Activated T-cell treated with anti-CD3 and anti-CD28 coated beads, Interleukin-2, amount 50 U/mL, for 24 hours (primary cell): ENCODE data around the gene NUP62.
A peak's percentile ranks its signal among the peaks of the same experiment; 100 is the strongest.

Experiments
- DNase-seq: peaks from one replicate; pipeline ENCODE4 v3.0.0-alpha.2; 2020
- H3K27ac Mint-ChIP-seq: 2 replicates; pipeline ENCODE4 v1.8.0; 2020; ENCODE audit warnings: mild to moderate bottlenecking, mixed read lengths
- H3K27me3 Mint-ChIP-seq: 2 replicates; pipeline ENCODE4 v1.8.0; 2020; ENCODE audit warnings: mixed read lengths
- H3K36me3 Mint-ChIP-seq: 2 replicates; pipeline ENCODE4 v1.8.0; 2020; ENCODE audit warnings: low read depth, mixed read lengths
- H3K4me1 Mint-ChIP-seq: 2 replicates; pipeline ENCODE4 v1.8.0; 2020; ENCODE audit warnings: low read depth, mixed read lengths
- H3K4me3 Mint-ChIP-seq: 2 replicates; pipeline ENCODE4 v1.8.0; 2020; ENCODE audit warnings: mild to moderate bottlenecking, moderate library complexity, mixed read lengths
- H3K9me3 Mint-ChIP-seq: 2 replicates; pipeline ENCODE4 v1.8.0; 2020; ENCODE audit warnings: mixed read lengths

NUP62 gene

DNA sequence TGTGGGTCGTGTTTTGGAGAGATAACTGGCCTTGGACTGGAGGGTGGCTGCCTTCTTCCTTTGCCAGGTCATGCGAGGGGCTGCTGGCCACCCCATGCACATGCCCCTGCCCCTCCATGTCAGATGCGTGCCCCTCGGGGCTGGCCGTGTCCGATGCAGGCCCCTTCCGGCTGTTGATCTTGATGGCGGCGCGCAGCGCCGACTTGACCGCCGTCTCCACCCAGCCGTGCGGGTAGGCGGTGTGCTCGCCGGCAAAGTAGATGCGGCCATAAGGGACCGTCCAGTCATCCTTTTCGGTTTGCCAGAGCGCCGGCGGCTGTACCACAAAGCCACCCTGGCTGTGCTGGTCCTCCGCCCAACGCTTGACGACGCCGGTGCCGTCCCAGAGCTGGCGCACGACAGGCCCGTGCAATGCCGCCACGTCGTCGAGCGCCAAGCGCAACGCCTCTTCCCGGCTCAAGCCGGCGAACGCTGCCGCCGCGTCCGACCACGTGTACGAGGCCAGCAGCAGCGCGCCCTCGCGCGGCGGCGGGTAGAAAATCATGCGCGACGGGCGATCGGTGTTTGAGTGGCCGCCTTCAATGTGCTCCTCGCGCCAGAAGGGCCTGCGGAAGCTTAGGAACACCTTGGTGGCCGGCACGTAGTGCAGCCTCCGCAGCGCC lies 39.5 kb downstream of the NUP62 start:
- DNase-seq, result peak; percentile 82
- H3K4me1 Mint-ChIP-seq, result peaks cover 34% of the 10 kb centered on the region
- H3K27me3 Mint-ChIP-seq, result no peaks in the 10 kb centered on the region
- peak overlapping the region; percentile 63 for H3K4me3 Mint-ChIP-seq
- H3K36me3 Mint-ChIP-seq, result peaks cover 52% of the 10 kb centered on the region
- H3K27ac Mint-ChIP-seq, result peak overlapping the region; percentile 73
- no peaks in the 10 kb centered on the region for H3K9me3 Mint-ChIP-seq

DNA sequence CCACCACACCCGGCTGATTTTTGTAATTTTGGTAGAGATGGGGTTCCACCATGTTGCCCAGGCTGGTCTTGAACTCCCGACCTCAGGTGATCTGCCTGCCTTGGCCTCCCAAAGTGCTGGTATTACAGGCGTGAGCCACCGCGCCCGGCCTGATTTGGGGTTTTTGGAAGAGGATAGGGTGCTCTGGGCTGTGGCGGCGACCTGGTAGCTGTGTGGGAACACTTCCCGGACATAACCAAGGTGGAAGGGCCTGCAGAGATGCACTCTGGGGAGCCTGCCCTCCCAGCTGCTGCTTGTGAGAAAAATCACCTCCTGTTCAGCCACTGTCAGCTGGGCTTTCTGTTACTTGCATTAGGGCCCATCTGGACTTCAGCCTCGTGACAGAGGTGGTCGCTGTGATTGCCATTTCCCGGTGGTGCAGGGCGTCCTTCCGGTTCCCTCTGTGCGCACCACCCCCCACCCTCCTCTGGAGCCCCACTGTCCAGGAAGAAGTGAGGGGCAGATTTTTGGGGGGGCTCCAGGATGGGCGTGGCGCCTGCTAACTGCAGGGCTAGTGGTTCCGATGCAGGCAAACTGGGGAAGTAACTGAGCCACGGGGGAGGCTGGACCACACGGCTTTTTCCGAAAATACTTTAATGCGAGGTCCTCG lies 40.1 kb downstream of the NUP62 start:
- no peak for DNase-seq
- Mint-ChIP-seq H3K9me3 (no peaks in the 10 kb centered on the region), H3K4me1 (peaks cover 29% of the 10 kb centered on the region), H3K4me3 (no peak overlapping the region), H3K27me3 (no peaks in the 10 kb centered on the region), H3K27ac (peak overlapping the region; percentile 22), H3K36me3 (peaks cover 58% of the 10 kb centered on the region)

DNA sequence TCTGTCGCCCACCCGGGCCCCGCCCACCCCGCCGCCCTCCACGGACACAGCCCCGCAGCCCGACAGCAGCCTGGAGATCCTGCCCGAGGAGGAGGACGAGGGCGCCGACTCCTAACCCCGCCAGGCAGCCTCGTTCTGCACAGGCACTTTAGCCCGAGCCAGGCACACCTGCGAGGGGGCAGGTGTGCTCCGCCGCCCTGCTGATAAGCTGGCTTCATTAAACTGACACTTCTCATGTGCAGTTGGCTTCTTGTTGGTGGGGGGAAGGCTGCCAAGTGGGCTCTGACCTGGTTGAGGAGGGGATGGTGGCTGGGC lies 40.8 kb downstream of the NUP62 start:
- H3K4me3 Mint-ChIP-seq, result no peak overlapping the region
- no peak for DNase-seq

DNA sequence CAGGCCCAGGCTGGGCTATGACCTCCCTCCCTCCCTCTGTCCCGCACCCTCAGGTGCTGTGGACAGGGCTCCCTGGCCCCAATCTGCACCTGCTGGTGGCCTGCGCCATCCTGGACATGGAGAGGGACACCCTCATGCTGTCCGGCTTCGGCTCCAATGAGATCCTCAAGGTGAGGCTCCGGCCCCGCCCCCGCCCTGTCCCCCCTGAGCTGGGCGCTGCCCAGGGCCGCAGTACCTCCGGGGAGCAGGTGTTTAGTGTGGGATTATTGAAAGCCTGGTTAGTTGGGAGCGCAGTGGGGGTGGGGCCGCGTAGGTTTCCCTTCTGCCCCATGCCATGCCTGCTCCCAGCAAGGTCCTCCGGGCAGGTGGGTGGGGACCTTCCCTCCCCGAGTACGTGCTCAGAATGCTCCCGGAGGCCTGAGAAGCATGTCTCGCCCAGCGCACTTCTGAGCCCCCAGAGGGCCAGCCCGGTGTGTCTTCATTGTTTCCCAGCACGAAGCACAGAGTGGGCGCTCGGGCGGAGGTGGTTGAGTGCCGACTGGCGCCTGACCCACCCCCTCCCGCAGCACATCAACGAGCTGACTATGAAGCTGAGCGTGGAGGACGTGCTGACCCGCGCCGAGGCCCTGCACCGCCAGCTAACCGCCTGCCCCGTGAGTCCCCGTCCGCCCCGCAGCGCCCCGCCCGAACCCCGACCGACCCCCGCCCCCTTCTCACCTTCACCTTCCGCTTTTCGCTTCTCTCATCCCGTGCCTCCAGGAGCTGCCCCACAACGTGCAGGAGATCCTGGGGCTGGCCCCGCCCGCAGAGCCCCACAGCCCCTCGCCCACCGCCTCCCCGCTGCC lies 41.4 kb downstream of the NUP62 start:
- Mint-ChIP-seq H3K4me3 (no peak overlapping the region), H3K36me3 (peaks cover 62% of the 10 kb centered on the region), H3K9me3 (no peaks in the 10 kb centered on the region), H3K4me1 (peaks cover 20% of the 10 kb centered on the region), H3K27me3 (no peaks in the 10 kb centered on the region), H3K27ac (no peak overlapping the region)
- DNase-seq, result no peak

More for the DNA sequence above, 40.8 kb downstream of the NUP62 start:
- Mint-ChIP-seq H3K9me3 (no peaks in the 10 kb centered on the region), H3K36me3 (peaks cover 61% of the 10 kb centered on the region), H3K4me1 (peaks cover 26% of the 10 kb centered on the region), H3K27me3 (no peaks in the 10 kb centered on the region), H3K27ac (no peak overlapping the region)

DNA sequence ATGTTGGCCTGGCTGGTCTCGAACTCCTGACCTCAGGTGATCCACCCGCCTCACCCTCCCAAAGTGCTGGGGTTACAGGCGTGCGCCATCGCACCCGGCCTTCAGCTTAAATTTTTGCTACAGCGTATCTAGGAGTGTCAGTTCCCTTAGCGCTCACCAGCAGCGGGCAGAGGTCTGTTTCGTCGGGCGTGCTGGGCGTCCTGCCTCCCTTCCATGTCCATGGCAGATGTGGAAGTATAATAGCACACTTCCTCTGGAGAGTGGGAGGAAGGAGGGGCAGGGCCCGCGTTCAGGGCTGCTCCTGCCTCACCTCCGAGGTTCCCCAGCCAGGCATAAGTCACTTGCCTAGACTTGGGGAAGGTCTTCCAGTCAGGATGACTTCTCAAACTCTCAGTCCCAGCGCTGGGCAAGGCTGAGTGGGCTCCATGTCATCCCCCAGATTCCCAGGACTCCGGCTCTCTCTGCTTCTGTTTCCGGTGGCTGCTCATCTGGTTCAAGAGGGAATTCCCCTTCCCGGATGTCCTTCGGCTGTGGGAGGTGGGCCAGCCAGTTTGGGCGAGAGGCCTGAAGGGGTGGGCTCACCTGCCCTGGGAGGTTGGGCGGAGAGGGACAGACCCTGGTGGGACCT lies 42.2 kb downstream of the NUP62 start:
- Mint-ChIP-seq H3K4me3 (no peak overlapping the region), H3K4me1 (peaks cover 14% of the 10 kb centered on the region), H3K27me3 (no peaks in the 10 kb centered on the region), H3K9me3 (no peaks in the 10 kb centered on the region), H3K36me3 (peaks cover 62% of the 10 kb centered on the region), H3K27ac (no peak overlapping the region)
- DNase-seq, result no peak

DNA sequence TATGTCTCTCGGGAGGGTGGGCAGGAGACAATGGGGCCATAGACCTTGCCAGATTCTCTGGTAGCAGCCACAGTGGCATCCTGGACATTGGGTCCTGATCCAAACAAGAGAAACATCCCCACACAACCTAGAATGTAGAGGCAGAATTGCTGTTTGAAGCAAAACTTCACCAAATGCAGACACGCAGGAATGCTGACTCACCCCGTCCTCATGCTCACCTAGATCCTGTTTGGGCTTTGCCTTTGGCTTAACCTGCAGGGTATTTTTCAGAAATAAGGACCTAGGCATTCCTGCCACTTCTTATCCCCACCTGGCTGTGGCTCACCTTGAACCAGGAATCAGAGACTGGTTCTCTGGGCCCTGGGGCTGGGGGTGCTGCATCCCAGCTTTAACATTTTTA lies 44.5 kb downstream of the NUP62 start:
- H3K27me3 Mint-ChIP-seq, result no peaks in the 10 kb centered on the region
- DNase-seq, result no peak
- peak overlapping the region; percentile 57 for H3K27ac Mint-ChIP-seq
- H3K4me1 Mint-ChIP-seq, result peaks cover 4% of the 10 kb centered on the region
- no peak overlapping the region for H3K4me3 Mint-ChIP-seq
- no peaks in the 10 kb centered on the region for H3K9me3 Mint-ChIP-seq
- H3K36me3 Mint-ChIP-seq, result peaks cover 74% of the 10 kb centered on the region

DNA sequence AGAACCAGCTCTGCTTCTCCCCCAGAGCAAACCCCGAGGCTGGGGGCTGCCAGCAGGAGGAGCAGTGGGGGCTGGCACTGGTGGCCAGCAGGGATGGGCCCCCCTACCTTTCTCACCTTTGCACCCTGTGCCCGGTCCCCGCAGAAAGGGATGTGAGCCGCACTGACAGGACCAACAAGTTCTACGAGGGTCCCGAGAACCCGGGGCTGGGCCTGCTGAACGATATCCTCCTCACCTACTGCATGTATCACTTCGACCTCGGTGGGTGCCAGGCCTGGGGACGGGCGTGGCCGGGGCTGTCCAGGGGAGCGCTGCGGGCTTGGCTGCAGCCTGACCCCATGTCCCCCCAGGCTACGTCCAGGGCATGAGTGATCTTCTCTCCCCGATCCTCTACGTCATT lies 45.2 kb downstream of the NUP62 start:
- Mint-ChIP-seq H3K27me3 (no peaks in the 10 kb centered on the region), H3K36me3 (peaks cover 72% of the 10 kb centered on the region), H3K4me1 (peaks cover 6% of the 10 kb centered on the region), H3K27ac (peak overlapping the region; percentile 57), H3K4me3 (no peak overlapping the region), H3K9me3 (no peaks in the 10 kb centered on the region)
- no peak for DNase-seq

DNA sequence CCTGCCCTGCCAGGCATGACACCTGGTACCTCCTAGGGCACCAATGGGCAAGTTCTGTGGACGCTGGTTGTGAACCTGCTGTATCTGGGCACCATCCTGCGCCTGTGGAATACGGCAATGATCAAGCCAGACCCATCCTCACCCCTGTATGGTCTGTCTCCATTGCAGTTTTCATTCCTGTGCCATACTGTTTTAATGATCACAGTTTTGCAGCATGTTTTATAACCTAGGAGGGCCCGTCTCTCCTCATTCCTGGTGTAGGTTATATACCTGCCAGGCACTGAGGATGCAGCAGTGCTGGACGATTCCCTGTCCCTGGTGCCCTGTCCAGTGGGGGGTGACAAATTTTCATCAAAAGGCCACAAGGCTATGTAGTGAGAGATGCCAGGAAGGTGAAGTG lies 46.2 kb downstream of the NUP62 start:
- no peak for DNase-seq
- H3K27ac Mint-ChIP-seq, result no peak overlapping the region

DNA sequence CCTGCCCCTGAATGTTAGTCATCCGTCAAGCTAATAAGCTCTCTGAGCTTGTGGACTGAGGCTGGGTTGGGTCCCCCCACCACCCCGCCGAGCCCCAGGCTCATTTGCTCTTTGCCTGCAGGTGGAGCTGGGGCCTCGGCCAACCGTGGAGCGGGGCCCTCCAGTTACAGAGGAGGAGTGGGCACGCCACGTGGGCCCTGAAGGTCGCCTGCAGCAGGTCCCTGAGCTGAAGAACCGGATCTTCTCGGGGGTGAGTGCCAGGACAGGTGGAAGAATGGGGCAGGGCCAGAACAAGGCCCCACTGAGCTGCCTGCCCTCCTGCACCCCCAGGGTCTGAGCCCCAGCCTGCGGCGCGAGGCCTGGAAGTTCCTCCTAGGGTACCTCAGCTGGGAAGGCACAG lies 46.7 kb downstream of the NUP62 start:
- Mint-ChIP-seq H3K27me3 (no peaks in the 10 kb centered on the region), H3K36me3 (peaks cover 75% of the 10 kb centered on the region), H3K4me1 (peaks cover 19% of the 10 kb centered on the region), H3K4me3 (no peak overlapping the region), H3K9me3 (no peaks in the 10 kb centered on the region), H3K27ac (no peak overlapping the region)
- no peak for DNase-seq

More for the DNA sequence above, 46.2 kb downstream of the NUP62 start:
- no peak overlapping the region for H3K4me3 Mint-ChIP-seq
- peaks cover 16% of the 10 kb centered on the region for H3K4me1 Mint-ChIP-seq
- peaks cover 73% of the 10 kb centered on the region for H3K36me3 Mint-ChIP-seq
- H3K9me3 Mint-ChIP-seq, result no peaks in the 10 kb centered on the region
- H3K27me3 Mint-ChIP-seq, result no peaks in the 10 kb centered on the region

DNA sequence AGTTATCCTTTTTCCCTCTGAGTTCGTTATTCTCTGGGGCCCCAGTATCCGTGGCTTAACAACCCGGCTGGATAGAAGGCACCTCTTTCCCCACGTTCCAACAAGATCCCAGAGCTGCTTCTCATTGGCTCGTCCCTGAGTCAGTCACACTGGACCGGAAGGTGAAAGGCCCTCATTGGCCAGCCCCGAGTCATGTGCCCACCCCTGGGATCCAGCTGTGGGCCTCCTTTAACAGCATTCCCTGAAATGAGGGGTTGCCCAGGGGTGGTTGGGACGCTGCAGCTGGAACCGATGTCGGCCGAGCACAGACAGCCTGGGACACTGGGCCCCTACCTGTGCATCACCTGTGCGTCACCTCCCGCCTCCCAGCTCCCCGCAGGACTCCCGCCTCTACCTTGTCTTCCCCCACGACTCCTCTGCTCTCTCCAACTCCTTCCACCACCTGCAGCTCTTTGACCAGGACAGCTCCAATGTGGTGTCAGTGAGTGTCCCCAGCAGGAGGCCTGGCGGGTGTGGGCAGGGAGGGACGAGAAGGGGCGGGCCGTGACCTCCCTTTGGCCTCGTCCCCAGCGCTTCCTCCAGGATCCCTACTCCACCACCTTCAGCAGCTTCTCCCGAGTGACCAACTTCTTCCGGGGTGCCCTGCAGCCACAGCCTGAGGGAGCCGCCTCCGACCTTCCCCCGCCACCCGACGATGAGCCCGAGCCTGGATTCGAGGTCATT lies 47.5 kb downstream of the NUP62 start:
- no peak overlapping the region for H3K4me3 Mint-ChIP-seq
- peaks cover 73% of the 10 kb centered on the region for H3K36me3 Mint-ChIP-seq
- peaks cover 19% of the 10 kb centered on the region for H3K4me1 Mint-ChIP-seq
- DNase-seq, result no peak
- H3K27me3 Mint-ChIP-seq, result no peaks in the 10 kb centered on the region
- H3K27ac Mint-ChIP-seq, result no peak overlapping the region
- H3K9me3 Mint-ChIP-seq, result no peaks in the 10 kb centered on the region

DNA sequence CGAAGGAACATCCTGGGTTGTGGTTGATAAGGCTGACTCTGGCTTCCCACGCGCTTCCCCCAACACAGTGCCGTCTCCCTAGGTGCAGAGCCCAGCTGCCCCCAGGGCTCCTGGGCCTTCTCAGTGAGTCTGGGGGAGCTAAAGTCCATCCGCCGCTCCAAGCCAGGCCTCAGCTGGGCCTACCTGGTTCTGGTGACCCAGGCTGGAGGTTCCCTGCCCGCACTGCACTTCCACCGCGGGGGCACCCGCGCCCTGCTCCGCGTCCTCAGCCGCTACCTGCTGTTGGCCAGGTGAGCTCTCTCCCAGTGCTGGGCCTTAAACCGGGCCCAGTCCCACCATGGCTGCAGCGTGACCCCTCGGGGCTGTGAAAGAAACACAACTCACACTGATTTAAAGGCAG lies 48.1 kb downstream of the NUP62 start:
- Mint-ChIP-seq H3K36me3 (peaks cover 69% of the 10 kb centered on the region), H3K9me3 (no peaks in the 10 kb centered on the region), H3K27me3 (no peaks in the 10 kb centered on the region), H3K27ac (no peak overlapping the region), H3K4me1 (peaks cover 19% of the 10 kb centered on the region), H3K4me3 (no peak overlapping the region)
- no peak for DNase-seq

DNA sequence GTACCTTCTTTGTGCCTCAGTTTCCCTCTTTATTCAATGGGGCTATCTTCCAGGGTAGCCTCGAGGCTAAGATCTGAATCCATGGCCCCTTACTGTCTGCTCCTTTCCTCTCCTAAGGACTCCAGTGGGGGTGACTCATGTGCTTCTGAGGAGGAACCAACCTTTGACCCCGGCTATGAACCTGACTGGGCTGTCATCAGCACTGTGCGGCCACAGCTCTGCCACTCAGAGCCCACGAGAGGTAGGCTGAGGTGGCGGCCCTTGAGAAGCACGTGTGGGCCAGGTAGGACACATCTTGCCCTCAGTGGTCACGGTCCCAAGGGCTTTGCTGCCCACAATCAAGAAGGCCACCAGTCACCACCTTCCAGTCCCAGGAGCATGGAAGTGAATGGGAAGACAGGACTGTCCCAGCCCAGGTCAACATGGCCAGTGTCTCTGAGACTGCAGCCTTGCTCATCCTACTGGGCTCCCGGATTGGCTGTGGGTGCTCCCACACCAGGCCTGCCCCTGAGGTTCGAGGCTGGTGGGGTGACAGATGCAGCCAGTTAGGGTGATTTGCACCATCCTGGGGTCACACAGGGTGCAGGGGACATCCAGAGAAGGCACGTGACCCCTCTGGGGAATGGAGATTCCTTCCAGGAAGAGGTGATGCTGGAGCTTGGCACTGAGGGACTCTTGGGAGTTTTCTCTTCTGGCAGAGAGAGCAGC lies 49.0 kb downstream of the NUP62 start:
- H3K4me1 Mint-ChIP-seq, result peaks cover 24% of the 10 kb centered on the region
- peak overlapping the region; percentile 10 for H3K4me3 Mint-ChIP-seq
- no peaks in the 10 kb centered on the region for H3K9me3 Mint-ChIP-seq
- DNase-seq, result no peak
- peaks cover 64% of the 10 kb centered on the region for H3K36me3 Mint-ChIP-seq
- no peaks in the 10 kb centered on the region for H3K27me3 Mint-ChIP-seq
- H3K27ac Mint-ChIP-seq, result no peak overlapping the region

DNA sequence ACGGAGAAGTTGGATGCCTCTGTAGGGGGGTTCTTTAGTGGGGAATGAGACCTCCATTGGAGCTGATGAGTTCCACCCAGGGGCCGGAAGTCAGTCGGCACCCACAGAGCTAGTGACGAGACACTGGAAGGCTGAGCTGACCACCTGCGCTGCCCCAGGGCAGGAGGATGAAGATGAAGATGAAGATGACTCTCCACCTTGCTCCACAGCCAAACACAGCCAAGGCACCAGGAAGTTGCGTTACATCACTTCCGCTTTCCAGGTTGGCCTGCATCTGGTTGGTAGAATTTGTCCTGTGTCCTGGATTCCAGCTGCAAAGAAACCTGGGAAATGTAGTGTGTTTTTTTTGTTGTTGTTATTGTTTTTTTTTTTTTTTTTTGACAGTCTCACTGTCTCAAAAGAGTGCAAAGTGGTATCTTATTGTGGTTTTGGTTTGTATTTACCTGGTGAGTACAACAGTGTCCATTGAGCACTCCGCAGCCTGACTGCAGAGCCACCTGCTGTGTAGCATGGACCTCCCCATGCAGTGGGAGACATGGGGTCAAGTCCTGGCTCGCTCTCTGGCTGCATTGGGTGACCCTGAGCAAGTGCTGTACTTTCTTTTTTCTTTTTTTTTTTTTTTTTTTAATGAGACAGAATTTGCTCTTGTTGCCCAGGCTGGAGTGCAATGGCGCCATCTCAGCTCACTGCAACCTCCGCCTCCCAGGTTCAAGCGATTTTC lies 49.9 kb downstream of the NUP62 start:
- no peak for DNase-seq
- Mint-ChIP-seq H3K4me1 (peaks cover 33% of the 10 kb centered on the region), H3K27ac (no peak overlapping the region), H3K4me3 (no peak overlapping the region), H3K27me3 (no peaks in the 10 kb centered on the region), H3K9me3 (no peaks in the 10 kb centered on the region), H3K36me3 (peaks cover 63% of the 10 kb centered on the region)
